Calu3 (cell line): ENCODE results near the gene MOB1B. TPM values are rescaled to one million over a fixed set of nuclear protein-coding genes. Genes with fewer than 3 reads are reported as not detected.

ENCODE experiments used
- BruUV-seq: library from RNA; stranded (reverse); fragments of 400-500 nt; replicated peaks from 2 replicates; lab custom pipeline; 2021; lab: Mats Ljungman, UMichigan
- CTCF ChIA-PET: fragments of 300-600 bp; sonication (Branson Sonifier 250); formaldehyde crosslinking; loops from one replicate; lab custom pipeline; 2022; ENCODE audit warnings: antibody characterized with exemption; lab: Charles Lee
- DNase-seq: peaks from one replicate; pipeline ENCODE4 v3.0.0; 2022
- H3K27ac Mint-ChIP-seq: one replicate; pipeline ENCODE4 v1.8.0; 2022; ENCODE audit warnings: mixed read lengths; ENCODE audit not compliant: unreplicated experiment
- H3K27me3 Mint-ChIP-seq: one replicate; pipeline ENCODE4 v1.8.0; 2022; ENCODE audit warnings: mixed read lengths; ENCODE audit not compliant: unreplicated experiment
- H3K36me3 Mint-ChIP-seq: one replicate; pipeline ENCODE4 v1.8.0; 2022; ENCODE audit warnings: mild to moderate bottlenecking, moderate library complexity, mixed read lengths; ENCODE audit not compliant: insufficient read depth, unreplicated experiment
- H3K4me1 Mint-ChIP-seq: one replicate; pipeline ENCODE4 v1.8.0; 2022; ENCODE audit warnings: mild to moderate bottlenecking, low read depth, mixed read lengths; ENCODE audit not compliant: unreplicated experiment
- H3K4me3 Mint-ChIP-seq: one replicate; pipeline ENCODE4 v1.8.0; 2022; ENCODE audit warnings: mild to moderate bottlenecking, low read depth, moderate library complexity, mixed read lengths; ENCODE audit not compliant: unreplicated experiment
- H3K9me3 Mint-ChIP-seq: one replicate; pipeline ENCODE4 v1.8.0; 2022; ENCODE audit warnings: low read depth, mixed read lengths; ENCODE audit not compliant: unreplicated experiment
- intact Hi-C: fragments of 100-400 bp; cut with micrococcal nuclease; formaldehyde crosslinking; loops from one replicate; pipeline ENCODE4 v1.10.0; 2022; ENCODE audit not compliant: unreplicated experiment
- total RNA-seq: library from RNA; stranded (reverse); gene quantifications from 2 replicates; pipeline ENCODE4 v1.2.3, GENCODE V29; 2022
- TF ChIP-seq, protein P1 (sequence below): fragments of 200-600 bp; IDR thresholded peaks from one replicate; pipeline ENCODE4 v1.8.0; 2022; ENCODE audit warnings: antibody characterized with exemption; ENCODE audit not compliant: unreplicated experiment

Gene MOB1B
- total RNA-seq, 1 experiment from 2014 or later = 13.3 TPM

DNA sequence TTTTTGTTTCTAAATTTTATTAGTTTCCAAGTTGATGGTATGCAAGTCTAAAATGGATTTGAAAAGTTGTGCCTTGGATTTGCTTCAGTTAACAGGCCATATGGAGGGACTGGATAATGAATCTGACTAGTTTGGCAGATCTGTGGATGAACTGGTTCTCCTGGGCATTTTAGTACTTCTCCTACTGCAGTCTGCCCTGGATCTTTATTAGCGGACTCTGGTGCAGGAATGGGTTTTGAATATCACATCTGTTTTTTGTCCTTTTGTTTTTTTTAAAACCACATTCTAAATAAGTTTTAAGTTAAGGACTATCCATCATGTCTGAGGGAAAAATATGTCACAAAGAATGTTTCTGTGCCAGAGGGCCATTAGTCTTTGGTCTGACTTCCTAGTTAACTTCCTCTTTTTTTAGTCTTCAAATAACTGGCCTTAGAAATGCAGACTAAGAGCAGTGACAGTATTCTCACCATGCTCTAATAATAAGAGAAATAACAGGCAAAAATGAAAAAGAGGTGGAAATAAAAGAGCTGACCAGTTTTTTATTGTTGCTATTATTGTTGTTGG lies 77.4 kb downstream of the MOB1B start:
- intact Hi-C loops = no loop called here
- Mint-ChIP-seq H3K9me3 (no peaks in the 10 kb centered on the region), H3K27me3 (no peaks in the 10 kb centered on the region), H3K27ac (no peak overlapping the region), H3K36me3 (no peaks in the 10 kb centered on the region), H3K4me1 (no peaks in the 10 kb centered on the region), H3K4me3 (no peak overlapping the region)
- no peak for DNase-seq
- no TSS peak for BruUV-seq
- TF ChIP-seq, protein P1, sequence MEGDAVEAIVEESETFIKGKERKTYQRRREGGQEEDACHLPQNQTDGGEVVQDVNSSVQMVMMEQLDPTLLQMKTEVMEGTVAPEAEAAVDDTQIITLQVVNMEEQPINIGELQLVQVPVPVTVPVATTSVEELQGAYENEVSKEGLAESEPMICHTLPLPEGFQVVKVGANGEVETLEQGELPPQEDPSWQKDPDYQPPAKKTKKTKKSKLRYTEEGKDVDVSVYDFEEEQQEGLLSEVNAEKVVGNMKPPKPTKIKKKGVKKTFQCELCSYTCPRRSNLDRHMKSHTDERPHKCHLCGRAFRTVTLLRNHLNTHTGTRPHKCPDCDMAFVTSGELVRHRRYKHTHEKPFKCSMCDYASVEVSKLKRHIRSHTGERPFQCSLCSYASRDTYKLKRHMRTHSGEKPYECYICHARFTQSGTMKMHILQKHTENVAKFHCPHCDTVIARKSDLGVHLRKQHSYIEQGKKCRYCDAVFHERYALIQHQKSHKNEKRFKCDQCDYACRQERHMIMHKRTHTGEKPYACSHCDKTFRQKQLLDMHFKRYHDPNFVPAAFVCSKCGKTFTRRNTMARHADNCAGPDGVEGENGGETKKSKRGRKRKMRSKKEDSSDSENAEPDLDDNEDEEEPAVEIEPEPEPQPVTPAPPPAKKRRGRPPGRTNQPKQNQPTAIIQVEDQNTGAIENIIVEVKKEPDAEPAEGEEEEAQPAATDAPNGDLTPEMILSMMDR = no peak
- CTCF ChIA-PET = no interaction called here

- no peaks in the 10 kb centered on the region for H3K27me3 Mint-ChIP-seq
Measured at GRCh38 chr4:70980196-70980595, 78.0 kb downstream of the MOB1B start.

DNA sequence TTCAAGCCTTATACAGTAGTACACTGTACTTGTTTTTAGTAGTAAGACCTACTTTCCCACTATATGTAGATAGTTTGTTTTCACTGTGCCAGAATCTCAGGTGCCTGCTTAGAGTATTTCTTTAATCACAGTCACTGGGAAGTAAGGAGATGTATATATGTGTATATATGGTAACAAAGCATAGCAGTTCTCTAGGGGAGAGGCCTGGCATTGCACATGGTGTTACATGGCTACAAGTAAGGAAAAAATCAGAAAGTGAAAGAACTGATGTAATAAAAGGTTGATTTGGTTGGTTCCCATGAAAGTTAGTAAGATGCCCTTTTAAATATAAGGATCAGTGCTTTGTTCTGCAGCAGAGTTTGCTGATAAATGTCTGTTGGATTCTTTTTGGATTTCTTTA lies 81.9 kb downstream of the MOB1B start:
- no peak overlapping the region for H3K27ac Mint-ChIP-seq
- no peaks in the 10 kb centered on the region for H3K9me3 Mint-ChIP-seq
- no TSS peak for BruUV-seq
- no peaks in the 10 kb centered on the region for H3K27me3 Mint-ChIP-seq
- DNase-seq = no peak
- intact Hi-C loops = no loop called here
- no peaks in the 10 kb centered on the region for H3K36me3 Mint-ChIP-seq
- CTCF ChIA-PET = interaction anchor here (0.6 kb wide), 1 partner anchor 740 kb away, joined by 6 read pairs; no protein-coding TSS in a partner anchor
- H3K4me3 Mint-ChIP-seq = no peak overlapping the region
- no peaks in the 10 kb centered on the region for H3K4me1 Mint-ChIP-seq
- TF ChIP-seq, protein P1 = no peak

More at GRCh38 chr4:70980196-70980595, 78.0 kb downstream of the MOB1B start:
- no peak overlapping the region for H3K4me3 Mint-ChIP-seq
- no peaks in the 10 kb centered on the region for H3K36me3 Mint-ChIP-seq
- DNase-seq = no peak
- TF ChIP-seq, protein P1 = no peak
- no peak overlapping the region for H3K27ac Mint-ChIP-seq
- no peaks in the 10 kb centered on the region for H3K4me1 Mint-ChIP-seq
- intact Hi-C loops = no loop called here
- CTCF ChIA-PET = no interaction called here
- H3K9me3 Mint-ChIP-seq = no peaks in the 10 kb centered on the region
- BruUV-seq = no TSS peak

GRCh38 chr4:70984589-70984988 lies 82.4 kb downstream of the MOB1B start:
- DNase-seq = no peak
- TF ChIP-seq, protein P1 = no peak
- H3K36me3 Mint-ChIP-seq = no peaks in the 10 kb centered on the region
- BruUV-seq = no TSS peak
- no peak overlapping the region for H3K27ac Mint-ChIP-seq
- CTCF ChIA-PET = interaction anchor here (0.6 kb wide), 1 partner anchor 740 kb away, joined by 6 read pairs; no protein-coding TSS in a partner anchor
- intact Hi-C loops = no loop called here
- no peak overlapping the region for H3K4me3 Mint-ChIP-seq
- H3K9me3 Mint-ChIP-seq = no peaks in the 10 kb centered on the region
- H3K27me3 Mint-ChIP-seq = no peaks in the 10 kb centered on the region
- no peaks in the 10 kb centered on the region for H3K4me1 Mint-ChIP-seq
